AG04449 (cell line): ENCODE measurements around the gene PLCB1.
"Not testable (repeated sequence)": the region's sequence is repeated elsewhere in the genome, so short reads cannot be mapped to it uniquely, and the experiment has no call there.

ENCODE experiments used
- CTCF ChIA-PET: fragments of 350-600 bp; formaldehyde crosslinking; extraction: SDS; loops from one replicate; lab custom pipeline; 2021; ENCODE audit warnings: antibody characterized with exemption; lab: Yijun Ruan, JAX
- POLR2A ChIA-PET: fragments of 400-600, 350-600 bp; formaldehyde crosslinking; extraction: SDS; loops from one replicate; lab custom pipeline; 2020; ENCODE audit warnings: antibody characterized with exemption, inconsistent platforms; lab: Yijun Ruan, JAX
- DNase-seq: peaks from one replicate; pipeline ENCODE4 v3.0.0-alpha.2; 2010; ENCODE audit warnings: low read depth, low spot score
- H3K4me3 ChIP-seq: 2 replicates; pipeline ENCODE4 v1.5.1; 2011; ENCODE audit warnings: low read depth, mild to moderate bottlenecking, control low read depth, low read length
- CTCF ChIP-seq: IDR thresholded peaks from one replicate; pipeline ENCODE4 v1.5.1; 2011; ENCODE audit warnings: mild to moderate bottlenecking, moderate library complexity, low read length, control low read depth, inconsistent platforms; ENCODE audit not compliant: insufficient read depth; ENCODE audit errors: missing control alignments

Gene PLCB1

GRCh38 chr20:8435285-8436035 is 303.4 kb downstream of the PLCB1 start:
- no peak overlapping the region for H3K4me3 ChIP-seq
- CTCF ChIA-PET: no interaction called here
- no peak for TF ChIP-seq CTCF
- POLR2A ChIA-PET: no interaction called here
- no peak for DNase-seq

GRCh38 chr20:8436938-8437337 is 304.9 kb downstream of the PLCB1 start:
- CTCF ChIA-PET: interaction anchor here (1.2 kb wide), 1 partner anchor 284 kb away, joined by 4 read pairs; no protein-coding TSS in a partner anchor
- DNase-seq, H3K4me3 ChIP-seq, POLR2A ChIA-PET: not testable (repeated sequence)

GRCh38 chr20:8438748-8439147 is 306.7 kb downstream of the PLCB1 start:
- POLR2A ChIA-PET: no interaction called here
- CTCF ChIA-PET: no interaction called here
- TF ChIP-seq CTCF: no peak
- no peak for DNase-seq
- no peak overlapping the region for H3K4me3 ChIP-seq

- TF ChIP-seq CTCF: no peak
- H3K4me3 ChIP-seq: no peak overlapping the region
- ChIA-PET POLR2A (no interaction called here), CTCF (no interaction called here)
- DNase-seq: no peak
Measured at GRCh38 chr20:8443464-8444072, 311.5 kb downstream of the PLCB1 start.

GRCh38 chr20:8447262-8448120 is 315.4 kb downstream of the PLCB1 start:
- no peak for DNase-seq
- TF ChIP-seq CTCF: no peak
- H3K4me3 ChIP-seq: no peak overlapping the region
- CTCF ChIA-PET: interaction anchor here (0.9 kb wide), 1 partner anchor 275 kb away, joined by 3 read pairs; no protein-coding TSS in a partner anchor
- POLR2A ChIA-PET: no interaction called here

GRCh38 chr20:8449123-8449522 is 317.1 kb downstream of the PLCB1 start:
- ChIA-PET CTCF (no interaction called here), POLR2A (no interaction called here)
- DNase-seq: no peak
- TF ChIP-seq CTCF: no peak
- H3K4me3 ChIP-seq: no peak overlapping the region
